NOMO-1 treated with dmso at 0.1 percent for 144 hours (cell line): ENCODE measurements around the gene AFAP1.

Experiments used
- DNase-seq: peaks from one replicate; lab custom pipeline; 2025; ENCODE audit not compliant: unreplicated experiment; lab: John Stamatoyannopoulos, UW

Gene AFAP1

GRCh38 chr4:7740866-7741525 lies 198.7 kb downstream of the AFAP1 start:
- DNase-seq: no peak

GRCh38 chr4:7739918-7740865 lies 199.5 kb downstream of the AFAP1 start:
- no peak for DNase-seq

GRCh38 chr4:7739077-7739917 lies 200.4 kb downstream of the AFAP1 start:
- no peak for DNase-seq

- DNase-seq: no peak
These were observed 201.1 kb downstream of the AFAP1 start for GRCh38 chr4:7738458-7739076.

- no peak for DNase-seq
These were observed 201.8 kb downstream of the AFAP1 start for GRCh38 chr4:7737752-7738457.

- no peak for DNase-seq
These were observed 202.4 kb downstream of the AFAP1 start for GRCh38 chr4:7737268-7737645.

GRCh38 chr4:7736436-7737267 lies 203.0 kb downstream of the AFAP1 start:
- DNase-seq: no peak

GRCh38 chr4:7735961-7736360 lies 203.7 kb downstream of the AFAP1 start:
- DNase-seq: no peak

GRCh38 chr4:7735395-7735794 lies 204.3 kb downstream of the AFAP1 start:
- DNase-seq: no peak

GRCh38 chr4:7734651-7735260 lies 204.9 kb downstream of the AFAP1 start:
- DNase-seq: no peak

- DNase-seq: no peak
These were observed 205.6 kb downstream of the AFAP1 start for GRCh38 chr4:7733801-7734650.

GRCh38 chr4:7733201-7733600 lies 206.5 kb downstream of the AFAP1 start:
- no peak for DNase-seq

- no peak for DNase-seq
These were observed 207.4 kb downstream of the AFAP1 start for GRCh38 chr4:7732263-7732662.

- no peak for DNase-seq
These were observed 208.2 kb downstream of the AFAP1 start for GRCh38 chr4:7731437-7731836.

- DNase-seq: no peak
These were observed 211.9 kb downstream of the AFAP1 start for GRCh38 chr4:7727749-7728148.

GRCh38 chr4:7726665-7727413 lies 212.8 kb downstream of the AFAP1 start:
- no peak for DNase-seq

- DNase-seq: no peak
These were observed 213.7 kb downstream of the AFAP1 start for GRCh38 chr4:7725951-7726350.
